T47D (cell line): ENCODE data around the gene HIVEP3.
A peak's percentile ranks its signal among the peaks of the same experiment; 100 is the strongest.

Experiments used
- DNase-seq, 2 experiments: peaks; one replicate each; pipeline versions ENCODE4 v3.0.0 to v3.0.0-alpha.2; 2011 to 2012; ENCODE audit warnings: low read depth in 1 of 2, low spot score in 1 of 2
- JUND ChIP-seq: IDR thresholded peaks from 2 replicates; pipeline ENCODE4 v1.6.1; 2012; ENCODE audit warnings: low read depth
- in situ Hi-C: cut with HindIII; loops from 2 replicates; pipeline ENCODE4 v1.10.0; 2016; ENCODE audit warnings: low sequenced_read_pairs, low pct_unique_long_range_greater_than_20kb

The HIVEP3 gene

GRCh38 chr1:41668054-41668660 is 250.6 kb downstream of the HIVEP3 start:
- no peak for TF ChIP-seq JUND
- in situ Hi-C loops: no loop called here
- DNase-seq: no peak

- TF ChIP-seq JUND: no peak
- peak in 1 of 2 experiments; percentile 73 for DNase-seq
- in situ Hi-C loops: no loop called here
Measured at GRCh38 chr1:41666981-41667631, 251.6 kb downstream of the HIVEP3 start.

- in situ Hi-C loops: no loop called here
- no peak for DNase-seq
- TF ChIP-seq JUND: no peak
Measured at GRCh38 chr1:41665962-41666917, 252.5 kb downstream of the HIVEP3 start.

- peak; percentile 43 to 84 for DNase-seq
- in situ Hi-C loops: no loop called here
- TF ChIP-seq JUND: peak; percentile 59; the same call in 1 of the 2 replicates
Measured at GRCh38 chr1:41664861-41665640, 253.7 kb downstream of the HIVEP3 start.

GRCh38 chr1:41663671-41664400 is 254.9 kb downstream of the HIVEP3 start:
- no peak for TF ChIP-seq JUND
- in situ Hi-C loops: no loop called here
- no peak for DNase-seq

- TF ChIP-seq JUND: no peak
- no peak for DNase-seq
- in situ Hi-C loops: no loop called here
Measured at GRCh38 chr1:41662765-41663437, 255.8 kb downstream of the HIVEP3 start.

- in situ Hi-C loops: no loop called here
- TF ChIP-seq JUND: no peak
- DNase-seq: peak; percentile 37 to 51
Measured at GRCh38 chr1:41662061-41662764, 256.5 kb downstream of the HIVEP3 start.

GRCh38 chr1:41661428-41662060 is 257.2 kb downstream of the HIVEP3 start:
- TF ChIP-seq JUND: no peak
- DNase-seq: no peak
- in situ Hi-C loops: no loop called here

- DNase-seq: no peak
- in situ Hi-C loops: no loop called here
- no peak for TF ChIP-seq JUND
Measured at GRCh38 chr1:41660570-41661427, 257.9 kb downstream of the HIVEP3 start.
